ENCODE data around the gene ELFN2. TPM values are rescaled to one million over a fixed set of nuclear protein-coding genes. Genes with fewer than 3 reads are reported as not detected.

The ELFN2 gene
- total and polyA plus RNA-seq, 4 donors, result 0.07 to 0.19 (median 0.08) TPM; not detected in 1

DNA sequence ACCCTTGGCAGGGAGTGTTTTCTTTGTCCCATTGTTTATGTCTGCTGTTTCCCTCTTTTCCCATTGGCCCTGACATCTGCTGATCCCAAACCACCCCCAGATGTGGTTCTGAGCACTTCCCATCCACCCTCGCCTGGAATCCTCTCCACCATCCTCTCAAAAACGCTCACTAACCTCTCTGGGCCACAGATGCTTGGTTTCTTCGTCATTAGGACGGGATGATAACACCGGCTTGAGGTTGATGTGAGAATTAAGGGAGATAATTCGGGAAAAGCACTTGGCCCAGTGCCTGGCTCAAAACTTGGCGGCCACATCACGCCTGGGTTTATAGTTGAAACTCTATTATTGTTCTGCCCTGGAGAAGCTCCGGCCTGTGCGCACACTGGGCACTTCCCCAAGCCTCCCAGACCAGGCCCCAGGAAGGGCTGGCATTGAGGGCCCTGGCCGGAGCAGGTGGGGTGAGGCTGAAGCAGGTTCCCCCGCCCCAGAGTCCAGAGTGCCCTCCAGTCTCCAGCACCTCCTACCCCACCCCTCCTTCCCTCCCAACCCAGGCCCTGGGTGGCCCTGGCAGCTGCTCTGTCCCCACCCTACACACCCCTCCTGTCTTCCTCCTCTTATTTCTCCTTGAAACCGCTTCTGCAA, 81.3 kb downstream of the ELFN2 start:
- no peak for DNase-seq (ENCODE audit: low spot score)
- Histone ChIP-seq H3K27ac (ENCODE audit: low read depth in 1 of 2, low read length in 2 of 2) (no peak overlapping the region), H3K9ac (ENCODE audit: low read depth in 1 of 2, low read length in 2 of 2) (no peak overlapping the region), H3K27me3 (ENCODE audit: control insufficient read depth in 4 of 4, insufficient read depth in 4 of 4, low read length in 3 of 4) (no peaks in the 10 kb centered on the region), H3K9me3 (ENCODE audit: control insufficient read depth in 4 of 4, low read length in 3 of 4) (no peaks in the 10 kb centered on the region), H3K4me3 (ENCODE audit: low read depth in 1 of 3, low read length in 3 of 3) (no peak overlapping the region), H3K36me3 (ENCODE audit: control insufficient read depth in 4 of 4, insufficient read depth in 3 of 4, low read depth in 1 of 4, low read length in 3 of 4) (no peaks in the 10 kb centered on the region), H3K4me1 (ENCODE audit: control insufficient read depth in 4 of 4, insufficient read depth in 4 of 4, low read length in 3 of 4) (no peaks in the 10 kb centered on the region)
- 62% methylated on average over 13 of the region's 13 CpGs for WGBS
- TF ChIP-seq EGR1 (IDR thresholded peaks at IDR 0.05; ENCODE audit: low read depth in 2 of 2), result no peak

DNA sequence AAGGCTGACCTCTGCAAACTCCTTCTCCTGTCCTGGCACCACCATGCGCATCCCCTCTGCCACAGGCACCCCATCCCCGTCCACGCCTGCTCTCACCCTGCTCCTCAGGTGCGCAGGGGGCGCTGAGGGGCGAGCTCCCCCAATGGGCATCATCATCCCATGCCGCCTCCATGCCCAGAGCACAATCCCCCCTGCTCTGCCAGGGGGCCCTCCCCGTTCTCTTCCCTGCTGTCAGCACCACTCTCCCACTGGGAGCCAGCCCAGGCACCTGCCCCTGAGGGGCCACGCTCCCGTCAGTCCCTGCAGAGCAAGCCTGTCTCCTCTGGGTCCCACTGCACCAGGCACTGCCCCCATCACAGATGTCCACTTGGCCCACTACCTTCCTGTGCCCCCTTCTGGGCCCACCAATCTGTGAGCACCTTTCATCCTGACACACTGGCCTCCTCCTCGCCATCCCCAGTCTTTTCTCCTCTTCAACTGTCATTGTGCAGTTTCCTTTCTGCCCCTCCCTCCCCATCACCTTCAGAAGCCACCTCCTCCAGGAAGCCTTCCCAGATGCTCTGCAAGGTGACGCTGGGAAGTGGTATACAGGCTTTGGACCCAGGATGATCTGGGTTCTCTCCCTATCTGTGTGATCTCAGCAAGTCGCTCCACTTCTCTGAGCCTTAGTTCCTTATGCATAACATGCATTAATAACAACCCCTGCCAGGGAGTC, 82.4 kb downstream of the ELFN2 start:
- DNase-seq (ENCODE audit: low spot score), result no peak
- Histone ChIP-seq H3K4me3 (ENCODE audit: low read depth in 1 of 3, low read length in 3 of 3) (no peak overlapping the region), H3K36me3 (ENCODE audit: control insufficient read depth in 4 of 4, insufficient read depth in 3 of 4, low read depth in 1 of 4, low read length in 3 of 4) (no peaks in the 10 kb centered on the region), H3K9me3 (ENCODE audit: control insufficient read depth in 4 of 4, low read length in 3 of 4) (no peaks in the 10 kb centered on the region), H3K27me3 (ENCODE audit: control insufficient read depth in 4 of 4, insufficient read depth in 4 of 4, low read length in 3 of 4) (no peaks in the 10 kb centered on the region), H3K4me1 (ENCODE audit: control insufficient read depth in 4 of 4, insufficient read depth in 4 of 4, low read length in 3 of 4) (no peaks in the 10 kb centered on the region), H3K27ac (ENCODE audit: low read depth in 1 of 2, low read length in 2 of 2) (no peak overlapping the region), H3K9ac (ENCODE audit: low read depth in 1 of 2, low read length in 2 of 2) (no peak overlapping the region)
- WGBS, result 89% methylated on average over 13 of the region's 13 CpGs
- TF ChIP-seq FOXA1 (IDR thresholded peaks at IDR 0.05) (no peak), GABPA (IDR thresholded peaks at IDR 0.05 in 1 of 2, conservative IDR thresholded peaks at IDR 0.05 in 1 of 2) (no peak), RXRA (IDR thresholded peaks at IDR 0.05) (no peak), JUND (IDR thresholded peaks at IDR 0.05) (no peak), NR2F2 (IDR thresholded peaks at IDR 0.05) (no peak), YY1 (IDR thresholded peaks at IDR 0.05) (no peak), HNF4G (IDR thresholded peaks at IDR 0.05) (no peak), RAD21 (IDR thresholded peaks at IDR 0.05) (no peak), FOXA2 (IDR thresholded peaks at IDR 0.05) (no peak), EGR1 (IDR thresholded peaks at IDR 0.05; ENCODE audit: low read depth in 2 of 2) (no peak), HNF4A (conservative IDR thresholded peaks at IDR 0.05) (no peak)
- TF ChIP-seq, protein P1, sequence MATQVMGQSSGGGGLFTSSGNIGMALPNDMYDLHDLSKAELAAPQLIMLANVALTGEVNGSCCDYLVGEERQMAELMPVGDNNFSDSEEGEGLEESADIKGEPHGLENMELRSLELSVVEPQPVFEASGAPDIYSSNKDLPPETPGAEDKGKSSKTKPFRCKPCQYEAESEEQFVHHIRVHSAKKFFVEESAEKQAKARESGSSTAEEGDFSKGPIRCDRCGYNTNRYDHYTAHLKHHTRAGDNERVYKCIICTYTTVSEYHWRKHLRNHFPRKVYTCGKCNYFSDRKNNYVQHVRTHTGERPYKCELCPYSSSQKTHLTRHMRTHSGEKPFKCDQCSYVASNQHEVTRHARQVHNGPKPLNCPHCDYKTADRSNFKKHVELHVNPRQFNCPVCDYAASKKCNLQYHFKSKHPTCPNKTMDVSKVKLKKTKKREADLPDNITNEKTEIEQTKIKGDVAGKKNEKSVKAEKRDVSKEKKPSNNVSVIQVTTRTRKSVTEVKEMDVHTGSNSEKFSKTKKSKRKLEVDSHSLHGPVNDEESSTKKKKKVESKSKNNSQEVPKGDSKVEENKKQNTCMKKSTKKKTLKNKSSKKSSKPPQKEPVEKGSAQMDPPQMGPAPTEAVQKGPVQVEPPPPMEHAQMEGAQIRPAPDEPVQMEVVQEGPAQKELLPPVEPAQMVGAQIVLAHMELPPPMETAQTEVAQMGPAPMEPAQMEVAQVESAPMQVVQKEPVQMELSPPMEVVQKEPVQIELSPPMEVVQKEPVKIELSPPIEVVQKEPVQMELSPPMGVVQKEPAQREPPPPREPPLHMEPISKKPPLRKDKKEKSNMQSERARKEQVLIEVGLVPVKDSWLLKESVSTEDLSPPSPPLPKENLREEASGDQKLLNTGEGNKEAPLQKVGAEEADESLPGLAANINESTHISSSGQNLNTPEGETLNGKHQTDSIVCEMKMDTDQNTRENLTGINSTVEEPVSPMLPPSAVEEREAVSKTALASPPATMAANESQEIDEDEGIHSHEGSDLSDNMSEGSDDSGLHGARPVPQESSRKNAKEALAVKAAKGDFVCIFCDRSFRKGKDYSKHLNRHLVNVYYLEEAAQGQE (IDR thresholded peaks at IDR 0.05), result no peak
- TF ChIP-seq, protein P2, sequence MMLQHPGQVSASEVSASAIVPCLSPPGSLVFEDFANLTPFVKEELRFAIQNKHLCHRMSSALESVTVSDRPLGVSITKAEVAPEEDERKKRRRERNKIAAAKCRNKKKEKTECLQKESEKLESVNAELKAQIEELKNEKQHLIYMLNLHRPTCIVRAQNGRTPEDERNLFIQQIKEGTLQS (IDR thresholded peaks at IDR 0.05), result no peak

Data from liver (tissue), 9 donors.